ENCODE data around the gene OLFM1. TPM values are rescaled to one million over a fixed set of nuclear protein-coding genes. Genes with fewer than 3 reads are reported as not detected.

The OLFM1 gene
- total and polyA plus RNA-seq, 5 donors from 2014 or later: not detected

DNA sequence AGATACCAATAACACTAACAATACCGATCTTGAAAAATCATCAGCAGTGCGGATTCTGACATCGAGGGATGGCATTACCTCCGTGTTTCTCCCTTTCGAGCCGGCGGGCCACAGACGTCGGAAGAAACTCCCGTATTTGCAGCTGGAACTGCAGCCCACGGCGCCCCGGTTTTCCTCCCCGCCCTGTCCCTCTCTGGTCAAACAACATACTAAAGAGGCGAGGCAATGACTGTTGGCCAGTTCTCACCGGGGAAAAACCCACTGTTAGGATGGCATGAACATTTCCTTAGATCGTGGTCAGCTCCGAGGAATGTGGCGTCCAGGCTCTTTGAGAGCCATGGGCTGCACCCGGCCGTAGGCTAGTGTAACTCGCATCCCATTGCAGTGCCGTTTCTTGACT lies 32.8 kb downstream of the OLFM1 start:
- Mint-ChIP-seq H3K36me3 (no peaks in the 10 kb centered on the region), H3K4me1 (no peaks in the 10 kb centered on the region), H3K27me3 (no peaks in the 10 kb centered on the region), H3K4me3 (peak overlapping the region in 1 of 4 donors; percentile 27), H3K27ac (no peak overlapping the region), H3K9me3 (peaks cover 0 to 2% (median 0%) of the 10 kb centered on the region in 7 donors)
- DNase-seq: no peak
- H3K27me3 ChIP-seq (ENCODE audit: control insufficient read depth, insufficient read depth, low read length): no peaks in the 10 kb centered on the region
- no peaks in the 10 kb centered on the region for H3K4me1 ChIP-seq (ENCODE audit: control insufficient read depth, insufficient read depth, low read length, poor library complexity, severe bottlenecking)
- no peak for ATAC-seq (ENCODE audit: low read depth in 2 of 2)
- no peak overlapping the region for H3K27ac ChIP-seq (ENCODE audit: insufficient read depth, low read length, poor library complexity, severe bottlenecking)
- H3K4me3 ChIP-seq (ENCODE audit: low read depth, low read length): no peak overlapping the region
- no peaks in the 10 kb centered on the region for H3K36me3 ChIP-seq (ENCODE audit: control insufficient read depth, insufficient read depth, low read length)
- no peaks in the 10 kb centered on the region for H3K9me3 ChIP-seq (ENCODE audit: control insufficient read depth in 2 of 2, low read length in 2 of 2)

DNA sequence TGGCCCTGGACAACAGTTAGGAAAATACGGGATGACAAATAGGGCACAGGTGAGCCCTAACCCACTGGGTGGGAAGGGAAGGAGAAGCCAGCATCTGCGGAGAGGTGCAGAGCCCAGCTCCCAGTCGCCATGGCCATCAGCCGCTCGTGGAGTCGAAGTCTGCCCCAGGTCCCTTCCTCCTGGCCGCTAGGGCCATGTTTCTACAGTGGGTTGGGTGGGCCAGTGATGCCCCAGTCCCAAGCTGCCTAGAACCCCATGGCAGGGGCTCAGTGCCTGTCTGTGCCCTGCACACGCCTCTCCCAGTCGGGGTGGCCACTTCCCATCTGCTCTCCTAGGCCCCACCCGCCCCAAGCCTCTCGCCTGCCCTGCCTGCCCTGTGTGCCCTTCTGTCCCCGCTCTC lies 34.8 kb downstream of the OLFM1 start:
- H3K4me1 Mint-ChIP-seq: no peaks in the 10 kb centered on the region
- Histone ChIP-seq H3K9me3 (ENCODE audit: control insufficient read depth in 2 of 2, low read length in 2 of 2) (no peaks in the 10 kb centered on the region), H3K27ac (ENCODE audit: insufficient read depth, low read length, poor library complexity, severe bottlenecking) (no peak overlapping the region), H3K4me1 (ENCODE audit: control insufficient read depth, insufficient read depth, low read length, poor library complexity, severe bottlenecking) (no peaks in the 10 kb centered on the region), H3K4me3 (ENCODE audit: low read depth, low read length) (no peak overlapping the region), H3K36me3 (ENCODE audit: control insufficient read depth, insufficient read depth, low read length) (no peaks in the 10 kb centered on the region), H3K27me3 (ENCODE audit: control insufficient read depth, insufficient read depth, low read length) (no peaks in the 10 kb centered on the region)
- H3K4me3 Mint-ChIP-seq: no peak overlapping the region
- no peaks in the 10 kb centered on the region for H3K27me3 Mint-ChIP-seq
- H3K27ac Mint-ChIP-seq: no peak overlapping the region
- DNase-seq: no peak
- ATAC-seq (ENCODE audit: low read depth in 2 of 2): no peak
- H3K9me3 Mint-ChIP-seq: peaks cover 0 to 2% (median 0%) of the 10 kb centered on the region in 7 donors
- no peaks in the 10 kb centered on the region for H3K36me3 Mint-ChIP-seq

DNA sequence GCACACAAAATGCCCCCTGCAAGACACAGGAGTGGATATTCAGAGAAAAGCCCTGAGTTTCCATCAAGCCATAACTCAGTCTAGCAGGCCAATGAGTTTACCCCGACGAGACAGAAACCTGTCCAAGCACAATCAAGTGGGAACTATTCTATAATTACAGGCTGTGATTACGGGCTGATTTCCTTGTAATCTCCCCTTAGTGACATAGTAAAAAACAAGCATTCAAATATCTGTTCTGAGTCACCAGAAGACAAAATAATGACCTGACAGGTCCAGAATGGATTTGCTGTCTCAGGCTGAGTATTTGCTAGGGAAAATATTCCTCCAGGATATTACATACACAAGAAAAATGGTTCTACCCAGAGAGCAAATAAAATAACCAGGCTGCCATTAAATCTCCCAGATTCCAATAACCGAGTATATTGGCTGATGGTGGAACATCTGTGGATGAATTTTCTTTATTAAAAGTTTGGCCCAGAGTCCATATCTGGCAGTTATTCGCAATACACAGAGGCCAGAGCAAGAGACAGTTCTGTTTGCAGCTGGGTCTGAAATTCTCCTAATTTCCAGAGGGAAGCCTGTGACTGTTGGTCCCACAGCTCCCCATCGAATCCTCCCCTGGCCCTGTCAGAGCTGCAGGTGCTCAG lies 35.8 kb downstream of the OLFM1 start:
- ATAC-seq (ENCODE audit: low read depth in 2 of 2) (no peak), DNase-seq (no peak)
- Mint-ChIP-seq H3K4me1 (no peaks in the 10 kb centered on the region), H3K27ac (no peak overlapping the region), H3K9me3 (peaks cover 0 to 2% (median 0%) of the 10 kb centered on the region in 7 donors), H3K4me3 (no peak overlapping the region), H3K36me3 (no peaks in the 10 kb centered on the region), H3K27me3 (no peaks in the 10 kb centered on the region)
- Histone ChIP-seq H3K27ac (ENCODE audit: insufficient read depth, low read length, poor library complexity, severe bottlenecking) (no peak overlapping the region), H3K27me3 (ENCODE audit: control insufficient read depth, insufficient read depth, low read length) (no peaks in the 10 kb centered on the region), H3K4me1 (ENCODE audit: control insufficient read depth, insufficient read depth, low read length, poor library complexity, severe bottlenecking) (no peaks in the 10 kb centered on the region), H3K36me3 (ENCODE audit: control insufficient read depth, insufficient read depth, low read length) (no peaks in the 10 kb centered on the region), H3K9me3 (ENCODE audit: control insufficient read depth in 2 of 2, low read length in 2 of 2) (no peaks in the 10 kb centered on the region), H3K4me3 (ENCODE audit: low read depth, low read length) (no peak overlapping the region)

DNA sequence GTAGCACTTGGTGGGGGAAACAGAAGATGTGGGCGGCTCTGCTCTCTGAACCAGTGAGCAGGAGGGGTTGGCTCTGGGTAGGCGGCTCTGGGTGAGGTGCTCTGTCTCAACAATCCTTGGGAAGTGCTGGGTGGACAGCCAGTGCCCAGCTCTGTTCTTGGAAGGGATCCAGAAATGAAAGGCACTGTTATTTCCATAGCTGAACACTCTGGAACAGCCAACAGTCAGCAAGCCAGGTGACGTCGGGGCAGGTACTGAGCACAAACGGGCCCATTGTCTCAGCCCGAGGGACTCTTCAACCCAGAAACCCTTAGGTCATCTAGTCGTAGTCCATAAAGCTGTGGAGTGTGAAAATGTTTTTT lies 36.3 kb downstream of the OLFM1 start:
- H3K27me3 ChIP-seq (ENCODE audit: control insufficient read depth, insufficient read depth, low read length): no peaks in the 10 kb centered on the region
- H3K4me3 Mint-ChIP-seq: no peak overlapping the region
- H3K27me3 Mint-ChIP-seq: no peaks in the 10 kb centered on the region
- no peaks in the 10 kb centered on the region for H3K4me1 Mint-ChIP-seq
- DNase-seq (no peak), ATAC-seq (ENCODE audit: low read depth in 2 of 2) (no peak)
- no peaks in the 10 kb centered on the region for H3K36me3 Mint-ChIP-seq
- no peak overlapping the region for H3K27ac ChIP-seq (ENCODE audit: insufficient read depth, low read length, poor library complexity, severe bottlenecking)
- H3K9me3 Mint-ChIP-seq: peaks cover 0 to 2% (median 0%) of the 10 kb centered on the region in 7 donors
- H3K4me1 ChIP-seq (ENCODE audit: control insufficient read depth, insufficient read depth, low read length, poor library complexity, severe bottlenecking): no peaks in the 10 kb centered on the region
- no peak overlapping the region for H3K27ac Mint-ChIP-seq
- H3K36me3 ChIP-seq (ENCODE audit: control insufficient read depth, insufficient read depth, low read length): no peaks in the 10 kb centered on the region
- no peak overlapping the region for H3K4me3 ChIP-seq (ENCODE audit: low read depth, low read length)
- H3K9me3 ChIP-seq (ENCODE audit: control insufficient read depth in 2 of 2, low read length in 2 of 2): no peaks in the 10 kb centered on the region

DNA sequence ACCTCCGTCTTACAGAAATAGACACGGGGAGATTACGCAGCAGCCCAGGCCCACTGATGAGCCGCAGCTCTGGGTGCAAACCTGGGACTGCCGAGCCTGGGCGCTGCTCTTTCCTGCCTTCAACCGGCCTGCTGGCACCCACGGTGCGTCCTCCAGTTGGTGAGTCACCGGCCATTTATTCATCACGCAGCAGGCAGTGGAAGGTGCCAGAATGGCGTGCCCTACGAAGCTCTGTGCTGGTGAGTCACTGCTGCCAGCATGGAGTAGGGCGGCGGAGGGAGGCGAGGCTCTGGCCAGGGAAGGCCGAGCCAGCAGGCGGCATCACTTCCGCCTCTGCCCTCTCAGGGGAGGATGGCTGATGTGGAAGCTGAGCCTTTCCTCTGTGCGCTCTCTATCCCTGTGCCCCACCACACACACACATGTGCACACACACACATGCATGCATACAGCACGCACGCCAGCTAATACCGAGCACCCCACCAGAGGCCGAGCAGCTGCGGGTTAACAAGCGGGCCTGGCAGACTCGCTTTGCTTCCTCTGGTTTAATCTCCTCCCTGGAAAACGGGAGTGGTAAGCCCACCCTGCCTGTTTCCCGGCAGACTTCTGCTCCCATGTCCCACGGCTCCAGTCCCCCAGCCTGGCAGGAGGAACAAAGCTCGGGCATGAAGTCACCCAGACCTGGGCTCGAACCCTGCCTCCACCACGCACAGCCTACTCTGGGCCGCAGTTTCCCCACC lies 39.2 kb downstream of the OLFM1 start:
- Mint-ChIP-seq H3K27ac (no peak overlapping the region), H3K27me3 (no peaks in the 10 kb centered on the region), H3K4me1 (peaks cover 0 to 6% (median 1%) of the 10 kb centered on the region in 4 donors), H3K9me3 (peaks cover 0 to 6% (median 1%) of the 10 kb centered on the region in 7 donors), H3K4me3 (no peak overlapping the region), H3K36me3 (no peaks in the 10 kb centered on the region)
- DNase-seq (no peak), ATAC-seq (ENCODE audit: low read depth in 2 of 2) (no peak)
- H3K27me3 ChIP-seq (ENCODE audit: control insufficient read depth, insufficient read depth, low read length): no peaks in the 10 kb centered on the region
- no peaks in the 10 kb centered on the region for H3K9me3 ChIP-seq (ENCODE audit: control insufficient read depth in 2 of 2, low read length in 2 of 2)
- no peak overlapping the region for H3K4me3 ChIP-seq (ENCODE audit: low read depth, low read length)
- H3K36me3 ChIP-seq (ENCODE audit: control insufficient read depth, insufficient read depth, low read length): no peaks in the 10 kb centered on the region
- no peak overlapping the region for H3K27ac ChIP-seq (ENCODE audit: insufficient read depth, low read length, poor library complexity, severe bottlenecking)
- no peaks in the 10 kb centered on the region for H3K4me1 ChIP-seq (ENCODE audit: control insufficient read depth, insufficient read depth, low read length, poor library complexity, severe bottlenecking)

DNA sequence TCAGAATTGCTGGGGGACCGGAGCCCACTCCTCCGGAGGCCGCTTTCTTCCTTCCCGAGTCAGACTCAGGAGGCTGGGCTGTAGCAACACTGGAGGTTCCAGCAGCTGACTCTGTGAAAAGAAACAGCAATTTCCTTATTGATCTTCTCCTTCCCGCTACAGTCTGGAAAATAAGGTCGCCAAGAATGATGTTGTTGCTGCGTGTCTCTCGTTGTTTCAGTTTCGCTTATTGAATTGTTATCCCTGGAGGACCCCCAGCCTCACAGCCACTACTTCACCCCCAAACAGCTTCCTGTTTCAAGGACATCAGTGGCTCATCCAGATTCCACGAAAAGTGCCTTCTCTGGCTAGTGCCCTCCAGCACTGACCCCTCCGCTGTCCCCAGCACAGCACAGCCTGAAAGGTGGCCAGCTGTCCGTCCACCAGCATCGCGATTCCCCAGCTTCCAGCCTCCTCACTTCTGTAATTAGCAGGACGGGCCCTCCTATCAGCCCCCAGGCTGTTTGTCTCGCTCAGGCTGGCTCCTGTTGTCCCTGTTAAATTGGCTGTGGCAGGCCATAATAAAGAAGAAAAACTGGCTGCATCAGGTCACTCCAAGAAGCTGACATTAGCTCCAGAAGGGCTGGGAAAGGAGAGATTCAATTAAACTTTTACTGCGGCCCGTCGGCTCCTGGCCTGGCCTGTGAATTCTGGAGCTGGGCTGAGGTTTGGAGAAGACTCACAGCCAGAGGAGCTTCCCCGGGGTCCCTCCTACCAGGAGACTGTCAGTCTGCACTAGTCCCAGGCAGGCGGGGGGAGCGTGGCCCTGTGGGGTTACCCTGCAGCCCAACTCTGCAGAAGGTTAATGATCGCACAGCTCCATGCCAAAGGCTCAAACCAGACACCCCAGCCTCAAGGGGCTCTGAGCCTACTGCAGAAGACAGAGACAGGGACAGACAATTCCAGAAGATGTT lies 40.5 kb downstream of the OLFM1 start:
- DNase-seq: no peak
- Histone ChIP-seq H3K4me1 (ENCODE audit: control insufficient read depth, insufficient read depth, low read length, poor library complexity, severe bottlenecking) (no peaks in the 10 kb centered on the region), H3K4me3 (ENCODE audit: low read depth, low read length) (no peak overlapping the region), H3K27ac (ENCODE audit: insufficient read depth, low read length, poor library complexity, severe bottlenecking) (no peak overlapping the region), H3K9me3 (ENCODE audit: control insufficient read depth in 2 of 2, low read length in 2 of 2) (no peaks in the 10 kb centered on the region), H3K27me3 (ENCODE audit: control insufficient read depth, insufficient read depth, low read length) (no peaks in the 10 kb centered on the region), H3K36me3 (ENCODE audit: control insufficient read depth, insufficient read depth, low read length) (no peaks in the 10 kb centered on the region)
- no peak overlapping the region for H3K4me3 Mint-ChIP-seq
- H3K27ac Mint-ChIP-seq: no peak overlapping the region
- H3K27me3 Mint-ChIP-seq: peaks cover 6% of the 10 kb centered on the region
- peaks cover 0 to 6% (median 0%) of the 10 kb centered on the region in 7 donors for H3K9me3 Mint-ChIP-seq
- H3K36me3 Mint-ChIP-seq: no peaks in the 10 kb centered on the region
- peaks cover 0 to 6% (median 1%) of the 10 kb centered on the region in 4 donors for H3K4me1 Mint-ChIP-seq
- no peak for ATAC-seq (ENCODE audit: low read depth in 2 of 2)

DNA sequence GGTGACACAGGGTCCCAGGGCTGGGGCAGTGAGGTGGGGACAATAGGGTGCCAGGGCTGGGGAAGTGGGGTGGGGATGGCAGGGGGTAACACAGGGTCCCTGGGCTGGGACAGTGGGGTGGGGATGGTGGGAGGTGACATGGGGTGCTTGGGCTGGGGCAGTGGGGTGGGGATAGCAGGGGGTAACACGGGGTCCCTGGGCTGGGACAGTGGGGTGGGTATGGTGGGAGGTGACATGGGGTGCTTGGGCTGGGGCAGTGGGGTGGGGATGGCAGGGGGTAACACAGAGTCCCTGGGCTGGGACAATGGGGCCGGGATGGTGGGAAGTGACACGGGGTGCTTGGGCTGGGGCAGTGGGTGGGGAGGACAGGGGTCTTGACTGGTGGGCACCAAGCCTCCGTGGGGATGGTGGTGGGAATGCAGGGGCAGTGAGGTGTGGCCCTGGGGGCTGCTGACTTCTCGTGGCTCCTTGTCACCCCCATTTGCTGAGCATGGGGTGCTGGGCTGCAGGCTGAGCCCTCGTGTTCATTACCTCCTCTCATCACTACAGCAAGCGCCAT lies 41.7 kb downstream of the OLFM1 start:
- no peaks in the 10 kb centered on the region for H3K36me3 Mint-ChIP-seq
- H3K27me3 ChIP-seq (ENCODE audit: control insufficient read depth, insufficient read depth, low read length): no peaks in the 10 kb centered on the region
- H3K36me3 ChIP-seq (ENCODE audit: control insufficient read depth, insufficient read depth, low read length): no peaks in the 10 kb centered on the region
- no peak for DNase-seq
- no peak for ATAC-seq (ENCODE audit: low read depth in 2 of 2)
- no peaks in the 10 kb centered on the region for H3K9me3 ChIP-seq (ENCODE audit: control insufficient read depth in 2 of 2, low read length in 2 of 2)
- peaks cover 6% of the 10 kb centered on the region for H3K27me3 Mint-ChIP-seq
- H3K4me3 Mint-ChIP-seq: no peak overlapping the region
- H3K9me3 Mint-ChIP-seq: peaks cover 0 to 6% (median 0%) of the 10 kb centered on the region in 7 donors
- no peak overlapping the region for H3K27ac ChIP-seq (ENCODE audit: insufficient read depth, low read length, poor library complexity, severe bottlenecking)
- no peak overlapping the region for H3K4me3 ChIP-seq (ENCODE audit: low read depth, low read length)
- H3K4me1 ChIP-seq (ENCODE audit: control insufficient read depth, insufficient read depth, low read length, poor library complexity, severe bottlenecking): no peaks in the 10 kb centered on the region
- no peak overlapping the region for H3K27ac Mint-ChIP-seq
- H3K4me1 Mint-ChIP-seq: peaks cover 0 to 6% (median 1%) of the 10 kb centered on the region in 4 donors

Measured in CD4-positive, CD25-positive, alpha-beta regulatory T cell (primary cell).